ENCODE results near the gene SMARCC2. TPM values are rescaled to one million over a fixed set of nuclear protein-coding genes. Genes with fewer than 3 reads are reported as not detected.

Gene SMARCC2
- total RNA-seq (2022; extraction: Qiagen RNA extraction): 29.0 to 40.5 TPM (median 39.1 TPM) in 5 replicates

GRCh38 chr12:56189099-56189917 is at the start of gene SMARCC2:
SMARCC2 (minus strand) TSS chr12:56189483; CDS start chr12:56189461, 22 bp downstream.

GRCh38 chr12:56229916-56230431 is 40.7 kb upstream of the SMARCC2 start, which contains the start of gene SLC39A5:
SLC39A5 (plus strand) TSS chr12:56230051; CDS start chr12:56231275, 1,224 bp downstream.

DNA sequence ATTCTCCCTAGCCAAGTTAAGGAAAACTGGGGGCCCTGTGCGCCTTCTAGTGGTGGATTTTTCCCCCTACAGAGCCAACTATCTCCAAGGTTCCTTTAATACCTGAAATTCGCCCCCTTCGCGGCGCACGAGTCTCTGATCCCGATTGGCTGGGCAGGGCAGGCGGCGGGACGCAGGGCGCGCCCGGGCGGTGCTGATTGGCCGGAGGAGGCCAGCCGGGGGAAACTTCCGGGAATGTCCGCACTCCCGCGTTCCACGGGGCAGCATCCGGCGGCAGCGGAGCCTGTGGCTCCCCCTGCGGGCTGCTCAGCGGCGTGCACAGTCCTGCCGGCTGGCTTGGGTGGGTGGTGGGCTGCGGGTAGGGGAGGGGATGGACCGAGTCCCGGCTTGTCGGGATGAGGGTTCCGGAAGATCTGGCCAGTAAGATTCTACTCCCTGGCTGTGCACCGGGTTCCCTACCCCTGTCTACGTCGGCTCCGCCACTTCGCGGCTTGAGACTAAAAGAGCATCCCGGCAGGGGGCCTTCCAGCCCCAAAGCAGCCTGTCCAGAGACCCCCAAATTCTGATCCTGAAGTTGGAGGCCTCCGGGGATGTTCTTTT is 34.9 kb upstream of the SMARCC2 start, which contains the start of gene NABP2:
Gene NABP2 (plus strand): TSS at position 241 of the 600 bp plus-strand sequence. CDS start 515 bp downstream, outside the sequence.

GRCh38 chr12:56221757-56222530 is 32.7 kb upstream of the SMARCC2 start, which contains the start of gene RNF41:
RNF41 (minus strand) TSS chr12:56221922; CDS start chr12:56214047, 7,875 bp downstream.

DNA sequence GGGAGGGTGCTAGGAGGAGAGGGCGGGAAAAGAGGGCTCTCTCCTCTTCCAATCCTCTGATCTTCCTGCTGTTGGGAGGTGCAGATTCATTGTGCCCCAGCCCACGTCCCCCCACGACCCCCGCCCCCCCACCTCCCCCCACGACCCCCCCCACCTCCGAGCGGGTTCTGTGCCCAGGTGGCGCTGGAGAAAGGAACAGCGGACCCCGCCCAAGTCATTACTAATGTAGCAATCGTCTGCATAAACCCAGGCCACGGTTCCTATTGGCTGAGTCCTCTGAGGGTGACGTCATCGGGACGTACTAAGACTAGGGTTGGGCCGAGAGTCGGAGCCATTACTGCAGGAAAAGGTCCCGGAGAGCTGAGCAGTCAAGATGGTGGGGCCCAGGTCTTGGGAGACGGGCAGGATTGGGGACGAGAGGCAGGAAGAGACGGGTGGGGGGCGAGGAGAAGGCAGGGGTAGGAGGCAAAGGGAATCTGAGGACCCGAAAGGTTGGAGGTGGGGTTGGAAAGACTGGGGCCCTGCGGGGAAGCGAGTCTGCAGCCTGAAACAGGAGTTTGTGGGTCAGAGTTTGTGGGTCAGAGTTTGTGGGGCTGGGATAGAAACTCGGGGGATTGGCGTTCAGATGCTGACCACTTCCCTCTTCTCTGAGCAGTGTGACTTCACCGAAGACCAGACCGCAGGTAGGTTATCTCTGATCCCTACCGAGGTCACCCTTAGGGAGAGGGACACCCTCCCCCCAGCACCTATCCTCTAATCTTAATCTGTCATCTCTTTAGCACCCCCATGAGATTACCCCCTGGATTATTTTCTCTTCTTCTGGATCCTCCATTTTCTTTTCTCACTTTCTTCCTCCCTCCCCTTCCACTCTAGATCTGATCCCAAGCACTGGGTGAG is 31.0 kb downstream of the SMARCC2 start, which contains the start of gene MYL6:
Gene MYL6 (plus strand): TSS at position 331 of the 897 bp plus-strand sequence. CDS start 43 bp downstream, at position 374.

DNA sequence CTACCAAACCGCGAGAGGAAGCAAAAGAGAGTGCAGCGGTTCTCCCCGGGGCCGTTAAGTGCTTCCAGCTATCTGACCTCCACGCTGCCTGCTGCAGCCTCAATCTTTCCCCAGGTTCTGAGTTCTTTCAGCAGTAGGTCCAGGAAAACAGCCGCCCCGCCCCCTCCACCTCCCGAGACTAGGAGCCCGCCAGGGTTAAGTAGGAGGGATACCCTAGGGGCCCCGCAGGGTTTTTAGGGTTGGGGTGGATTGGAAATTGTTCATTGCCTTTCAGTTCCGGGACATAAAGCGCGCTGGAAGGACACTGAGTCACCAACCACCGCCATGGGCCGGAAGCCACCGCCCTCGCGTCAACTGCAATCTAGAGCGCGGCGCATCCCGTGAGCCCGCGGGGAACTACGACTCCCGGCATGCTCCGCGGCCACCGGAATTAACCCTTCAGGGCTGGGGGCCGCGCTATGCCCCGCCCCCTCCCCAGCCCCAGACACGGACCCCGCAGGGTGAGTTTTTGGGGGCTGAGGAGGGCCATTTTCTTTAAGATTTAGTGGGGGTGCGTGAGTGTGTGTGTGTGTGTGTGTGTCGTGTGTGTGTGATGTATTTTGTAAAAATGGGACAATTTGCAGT is 37.0 kb downstream of the SMARCC2 start, which contains the start of gene MYL6B:
Gene MYL6B (plus strand): TSS at position 456 of the 624 bp plus-strand sequence. CDS start 1,332 bp downstream, outside the sequence.

GRCh38 chr12:56127888-56128669 is 61.2 kb downstream of the SMARCC2 start, which contains the start of gene ESYT1:
ESYT1 (plus strand) TSS chr12:56128267; CDS start chr12:56128320, 53 bp downstream.

DNA sequence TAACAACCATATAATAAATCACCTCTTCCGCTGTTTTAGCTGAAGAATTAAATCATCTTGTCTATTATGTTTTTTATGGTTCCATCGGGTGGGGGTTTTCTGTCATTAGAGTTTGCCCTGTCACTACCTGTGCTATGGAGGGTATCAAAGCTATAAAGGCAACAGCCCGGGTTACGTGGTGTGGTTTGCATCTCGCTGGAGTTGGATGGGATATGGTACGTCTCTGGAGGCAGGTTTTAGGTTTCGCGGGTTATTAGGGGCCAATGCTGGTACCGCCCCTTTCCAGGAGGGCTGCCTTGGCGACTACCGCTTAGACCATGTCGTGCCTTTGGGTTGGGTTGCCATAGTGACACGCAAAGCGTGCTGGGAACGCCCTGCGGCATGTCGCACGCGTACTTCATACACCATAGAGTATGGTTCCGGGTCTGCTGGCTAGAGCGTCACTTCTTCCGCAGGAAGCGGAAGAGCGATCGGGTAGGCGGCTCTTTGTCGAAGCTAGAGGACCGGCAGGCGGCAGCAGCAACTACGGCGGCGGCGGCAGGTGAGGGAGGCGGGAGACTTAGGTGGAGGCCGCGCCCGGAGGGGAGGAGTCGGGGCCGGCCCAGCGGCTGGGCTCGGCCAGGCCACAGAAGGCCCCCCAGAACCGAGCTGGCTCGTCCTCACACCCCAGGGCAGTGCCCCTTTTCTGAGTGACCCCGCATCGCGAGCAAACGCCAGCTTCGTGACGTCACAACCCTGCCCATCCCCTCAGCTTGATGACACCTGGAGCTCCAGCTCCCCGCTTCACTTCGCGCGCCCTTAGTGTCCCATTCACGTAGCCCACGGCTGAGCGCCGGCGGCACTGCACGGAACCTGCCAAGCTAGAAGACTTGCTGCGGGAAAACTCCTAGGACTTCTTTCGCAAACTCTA is 71.2 kb downstream of the SMARCC2 start, which contains the start of gene ZC3H10:
Gene ZC3H10 (plus strand): TSS at position 489 of the 910 bp plus-strand sequence. CDS start 2,297 bp downstream, outside the sequence.

GRCh38 chr12:56116267-56117081 is 72.8 kb downstream of the SMARCC2 start, which contains the start of gene RPL41:
RPL41 (plus strand) TSS chr12:56116633.

Other genes starting within 250 kb of the SMARCC2 start
- gene PMEL, start 223.4 kb downstream of the SMARCC2 start, total RNA-seq (2022; extraction: Qiagen RNA extraction): 0.77 to 1.0 TPM (median 0.89 TPM) in 5 replicates
- 46.4 to 60.7 TPM (median 57.7 TPM) in 5 replicates for gene CDK2, start 222.7 kb downstream of the SMARCC2 start, total RNA-seq (2022; extraction: Qiagen RNA extraction)
- 27.1 to 36.8 TPM (median 34.3 TPM) in 5 replicates for gene RAB5B, start 215.4 kb downstream of the SMARCC2 start, total RNA-seq (2022; extraction: Qiagen RNA extraction)
- 7.9 to 10.5 TPM (median 9.1 TPM) in 5 replicates for gene SUOX, start 192.2 kb downstream of the SMARCC2 start, total RNA-seq (2022; extraction: Qiagen RNA extraction)
- gene IKZF4, start 168.4 kb downstream of the SMARCC2 start, total RNA-seq (2022; extraction: Qiagen RNA extraction): 1.9 to 3.6 TPM (median 2.2 TPM) in 5 replicates
- gene RPS26, start 147.6 kb downstream of the SMARCC2 start, total RNA-seq (2022; extraction: Qiagen RNA extraction): 654 to 868 TPM (median 725 TPM) in 5 replicates
- gene ERBB3, start 109.3 kb downstream of the SMARCC2 start, total RNA-seq (2022; extraction: Qiagen RNA extraction): 1.0 to 1.8 TPM (median 1.6 TPM) in 5 replicates
- 281 to 362 TPM (median 303 TPM) in 5 replicates for gene PA2G4, start 84.9 kb downstream of the SMARCC2 start, total RNA-seq (2022; extraction: Qiagen RNA extraction)
- 4,645 to 5,946 TPM (median 5,878 TPM) in 5 replicates for gene RPL41, start 72.8 kb downstream of the SMARCC2 start, total RNA-seq (2022; extraction: Qiagen RNA extraction)
- 2.2 to 3.5 TPM (median 3.0 TPM) in 5 replicates for gene ZC3H10, start 71.2 kb downstream of the SMARCC2 start, total RNA-seq (2022; extraction: Qiagen RNA extraction)
- 61.9 to 73.2 TPM (median 68.2 TPM) in 5 replicates for gene ESYT1, start 61.2 kb downstream of the SMARCC2 start, total RNA-seq (2022; extraction: Qiagen RNA extraction)
- 70.7 to 88.4 TPM (median 84.6 TPM) in 5 replicates for gene MYL6B, start 36.9 kb downstream of the SMARCC2 start, total RNA-seq (2022; extraction: Qiagen RNA extraction)
- 2,099 to 2,877 TPM (median 2,163 TPM) in 5 replicates for gene MYL6, start 31.1 kb downstream of the SMARCC2 start, total RNA-seq (2022; extraction: Qiagen RNA extraction)
- gene RNF41, start 32.4 kb upstream of the SMARCC2 start, total RNA-seq (2022; extraction: Qiagen RNA extraction): 19.2 to 26.8 TPM (median 25.5 TPM) in 5 replicates
- 55.2 to 63.7 TPM (median 60.3 TPM) in 5 replicates for gene NABP2, start 34.9 kb upstream of the SMARCC2 start, total RNA-seq (2022; extraction: Qiagen RNA extraction)
- gene SLC39A5, start 40.6 kb upstream of the SMARCC2 start, total RNA-seq (2022; extraction: Qiagen RNA extraction): 0.09 TPM in 2 of 5 replicates, not detected in the others
- 36.1 to 51.0 TPM (median 50.0 TPM) in 5 replicates for gene ANKRD52, start 68.9 kb upstream of the SMARCC2 start, total RNA-seq (2022; extraction: Qiagen RNA extraction)
- gene COQ10A, start 77.5 kb upstream of the SMARCC2 start, total RNA-seq (2022; extraction: Qiagen RNA extraction): 16.9 to 19.6 TPM (median 18.6 TPM) in 5 replicates
- 143 to 171 TPM (median 150 TPM) in 5 replicates for gene CS, start 110.8 kb upstream of the SMARCC2 start, total RNA-seq (2022; extraction: Qiagen RNA extraction)
- gene CNPY2, start 126.5 kb upstream of the SMARCC2 start, total RNA-seq (2022; extraction: Qiagen RNA extraction): 120 to 150 TPM (median 144 TPM) in 5 replicates
- gene PAN2, start 144.5 kb upstream of the SMARCC2 start, total RNA-seq (2022; extraction: Qiagen RNA extraction): 16.2 to 19.1 TPM (median 17.9 TPM) in 5 replicates
- 0.35 to 1.0 TPM (median 0.57 TPM) in 5 replicates for gene IL23A, start 149.4 kb upstream of the SMARCC2 start, total RNA-seq (2022; extraction: Qiagen RNA extraction)
- gene STAT2, start 170.6 kb upstream of the SMARCC2 start, total RNA-seq (2022; extraction: Qiagen RNA extraction): 11.8 to 15.2 TPM (median 12.7 TPM) in 5 replicates
- gene APOF, start 173.4 kb upstream of the SMARCC2 start, total RNA-seq (2022; extraction: Qiagen RNA extraction): not detected in 5 replicates

Data from A549 treated with CORT108297 at 1 μM for 4 hours (cell line).